H7 (cell line): ENCODE results near the gene HBG2. TPM values are rescaled to one million over a fixed set of nuclear protein-coding genes. Genes with fewer than 3 reads are reported as not detected.
A peak's percentile ranks its signal among the peaks of the same experiment; 100 is the strongest.

ENCODE experiments used
- DNase-seq: peaks from one replicate; pipeline ENCODE4 v3.0.0; 2012
- H3K27me3 ChIP-seq: 2 replicates; pipeline ENCODE4 v1.6.0; 2011; ENCODE audit warnings: mild to moderate bottlenecking, low read length; ENCODE audit not compliant: control insufficient read depth, insufficient read depth
- H3K36me3 ChIP-seq: replicated peaks from 2 replicates; pipeline ENCODE4 v1.5.1; 2011; ENCODE audit warnings: low read length; ENCODE audit not compliant: control insufficient read depth, insufficient read depth
- H3K4me3 ChIP-seq: 2 replicates; pipeline ENCODE4 v1.5.1; 2011; ENCODE audit warnings: low read depth, mild to moderate bottlenecking, control low read depth, low read length, moderate library complexity; ENCODE audit not compliant: insufficient read depth
- total RNA-seq: library from RNA; depleted of rRNA; stranded (reverse); fragments of >200 nt; shearing (Covaris generic); gene quantifications from 2 replicates; pipeline ENCODE4 v1.2.3, GENCODE V29; 2014

HBG2 gene
- total RNA-seq, 1 experiment from 2014 or later = not detected

DNA sequence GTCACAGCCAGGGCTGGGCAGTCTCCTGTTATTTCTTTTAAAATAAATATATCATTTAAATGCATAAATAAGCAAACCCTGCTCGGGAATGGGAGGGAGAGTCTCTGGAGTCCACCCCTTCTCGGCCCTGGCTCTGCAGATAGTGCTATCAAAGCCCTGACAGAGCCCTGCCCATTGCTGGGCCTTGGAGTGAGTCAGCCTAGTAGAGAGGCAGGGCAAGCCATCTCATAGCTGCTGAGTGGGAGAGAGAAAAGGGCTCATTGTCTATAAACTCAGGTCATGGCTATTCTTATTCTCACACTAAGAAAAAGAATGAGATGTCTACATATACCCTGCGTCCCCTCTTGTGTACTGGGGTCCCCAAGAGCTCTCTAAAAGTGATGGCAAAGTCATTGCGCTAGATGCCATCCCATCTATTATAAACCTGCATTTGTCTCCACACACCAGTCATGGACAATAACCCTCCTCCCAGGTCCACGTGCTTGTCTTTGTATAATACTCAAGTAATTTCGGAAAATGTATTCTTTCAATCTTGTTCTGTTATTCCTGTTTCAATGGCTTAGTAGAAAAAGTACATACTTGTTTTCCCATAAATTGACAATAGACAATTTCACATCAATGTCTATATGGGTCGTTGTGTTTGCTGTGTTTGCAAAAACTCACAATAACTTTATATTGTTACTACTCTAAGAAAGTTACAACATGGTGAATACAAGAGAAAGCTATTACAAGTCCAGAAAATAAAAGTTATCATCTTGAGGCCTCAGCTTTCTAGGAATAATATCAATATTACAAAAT lies 33.7 kb upstream of the HBG2 start:
- H3K27me3 ChIP-seq = no peaks in the 10 kb centered on the region
- no peak for DNase-seq
- H3K4me3 ChIP-seq = no peak overlapping the region
- H3K36me3 ChIP-seq = no peaks in the 10 kb centered on the region

DNA sequence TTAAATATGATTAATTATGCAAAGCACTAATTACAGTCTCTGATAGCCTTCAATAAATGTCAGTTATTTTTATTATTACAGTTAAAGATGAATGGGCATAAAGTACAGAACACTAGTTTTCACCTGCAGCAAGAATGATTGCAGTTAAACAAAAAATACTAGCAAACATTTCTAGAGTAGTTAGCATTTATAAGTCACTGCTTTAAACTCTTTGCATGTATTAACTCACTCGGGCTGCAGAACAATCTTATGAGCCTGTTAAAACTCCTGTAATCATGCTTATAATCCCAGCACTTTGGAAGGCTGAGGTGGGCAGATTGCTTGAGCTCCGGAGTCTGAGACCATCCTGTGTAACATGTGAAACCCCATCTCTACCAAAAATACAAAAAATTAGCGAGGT lies 32.3 kb upstream of the HBG2 start:
- H3K27me3 ChIP-seq = no peaks in the 10 kb centered on the region
- H3K36me3 ChIP-seq = no peaks in the 10 kb centered on the region
- no peak overlapping the region for H3K4me3 ChIP-seq
- DNase-seq = no peak

DNA sequence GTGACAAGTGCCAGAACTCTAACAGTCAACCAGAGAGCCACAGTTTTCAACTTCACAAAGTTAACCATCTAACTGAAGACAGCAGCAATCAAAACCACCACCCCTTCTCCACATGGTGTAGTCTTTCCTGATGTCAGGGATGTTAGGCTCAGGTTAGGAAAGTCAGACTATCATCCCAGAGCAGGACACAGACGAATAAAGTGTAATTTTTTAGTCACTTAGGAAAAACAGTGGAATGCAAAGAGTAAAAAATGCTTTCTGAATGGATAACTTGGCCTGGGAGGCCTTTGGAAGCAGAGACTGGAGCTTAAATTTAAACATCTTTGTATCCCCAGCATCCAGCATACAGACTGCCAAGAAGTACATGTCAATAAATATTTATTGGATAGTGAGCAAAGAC lies 31.8 kb upstream of the HBG2 start:
- Histone ChIP-seq H3K27me3 (no peaks in the 10 kb centered on the region), H3K36me3 (no peaks in the 10 kb centered on the region)

DNA sequence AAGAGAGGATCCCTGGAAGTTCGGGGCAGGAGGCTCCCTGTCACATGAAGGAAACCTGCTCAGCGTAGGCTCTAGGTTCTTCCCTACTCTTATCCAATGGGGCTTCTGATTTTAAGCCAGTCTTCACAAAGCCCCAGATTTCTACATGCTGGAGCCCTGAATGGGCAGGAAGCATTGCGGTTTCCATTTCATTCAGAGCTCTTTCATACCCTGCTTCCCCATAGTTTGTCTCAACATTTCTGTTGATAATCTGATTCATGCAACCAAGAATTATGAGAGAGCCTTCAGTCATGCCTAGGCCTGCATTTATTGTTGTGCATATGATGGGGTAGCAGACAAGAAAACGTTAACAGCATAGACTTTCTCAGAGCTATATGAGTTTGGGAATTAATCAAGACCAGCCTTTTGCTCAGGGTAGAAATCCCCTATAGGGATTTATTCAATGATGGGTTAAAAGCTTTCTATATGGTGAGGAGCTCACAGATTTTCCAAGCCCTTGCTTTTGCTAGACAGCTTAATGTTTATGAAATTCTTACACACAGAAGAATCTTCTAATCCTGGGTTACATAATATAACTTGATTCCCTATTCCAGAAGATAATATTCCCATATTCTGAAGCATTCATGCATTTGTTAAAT lies 31.2 kb upstream of the HBG2 start:
- H3K36me3 ChIP-seq = no peaks in the 10 kb centered on the region
- no peaks in the 10 kb centered on the region for H3K27me3 ChIP-seq
- no peak for DNase-seq
- no peak overlapping the region for H3K4me3 ChIP-seq

More for the DNA sequence above, 31.8 kb upstream of the HBG2 start:
- no peak overlapping the region for H3K4me3 ChIP-seq
- DNase-seq = no peak

DNA sequence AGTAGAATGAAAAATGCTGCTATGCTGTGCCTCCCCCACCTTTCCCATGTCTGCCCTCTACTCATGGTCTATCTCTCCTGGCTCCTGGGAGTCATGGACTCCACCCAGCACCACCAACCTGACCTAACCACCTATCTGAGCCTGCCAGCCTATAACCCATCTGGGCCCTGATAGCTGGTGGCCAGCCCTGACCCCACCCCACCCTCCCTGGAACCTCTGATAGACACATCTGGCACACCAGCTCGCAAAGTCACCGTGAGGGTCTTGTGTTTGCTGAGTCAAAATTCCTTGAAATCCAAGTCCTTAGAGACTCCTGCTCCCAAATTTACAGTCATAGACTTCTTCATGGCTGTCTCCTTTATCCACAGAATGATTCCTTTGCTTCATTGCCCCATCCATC lies 30.1 kb upstream of the HBG2 start:
- Histone ChIP-seq H3K4me3 (no peak overlapping the region), H3K36me3 (no peaks in the 10 kb centered on the region)

DNA sequence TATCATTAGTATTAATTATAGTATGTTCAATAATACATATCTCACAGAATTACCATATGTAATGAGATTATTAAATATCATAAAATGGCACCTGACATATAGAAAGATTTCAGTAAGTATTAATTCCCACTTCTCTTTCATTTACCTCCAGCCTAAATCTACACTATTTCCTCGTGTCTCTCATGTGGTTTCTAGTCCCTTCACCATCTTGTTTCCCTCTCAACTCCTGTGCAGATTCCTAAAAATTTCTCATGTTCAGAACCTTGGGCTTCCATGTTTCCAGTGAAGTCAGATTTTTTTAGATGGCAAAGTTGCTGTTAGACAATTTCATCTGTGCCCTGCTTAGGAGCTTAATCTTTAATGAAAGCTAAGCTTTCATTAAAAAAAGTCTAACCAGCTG lies 29.3 kb upstream of the HBG2 start:
- H3K36me3 ChIP-seq = no peaks in the 10 kb centered on the region
- H3K27me3 ChIP-seq = no peaks in the 10 kb centered on the region
- no peak overlapping the region for H3K4me3 ChIP-seq
- no peak for DNase-seq

More for the DNA sequence above, 30.1 kb upstream of the HBG2 start:
- DNase-seq = no peak
- H3K27me3 ChIP-seq = no peaks in the 10 kb centered on the region

DNA sequence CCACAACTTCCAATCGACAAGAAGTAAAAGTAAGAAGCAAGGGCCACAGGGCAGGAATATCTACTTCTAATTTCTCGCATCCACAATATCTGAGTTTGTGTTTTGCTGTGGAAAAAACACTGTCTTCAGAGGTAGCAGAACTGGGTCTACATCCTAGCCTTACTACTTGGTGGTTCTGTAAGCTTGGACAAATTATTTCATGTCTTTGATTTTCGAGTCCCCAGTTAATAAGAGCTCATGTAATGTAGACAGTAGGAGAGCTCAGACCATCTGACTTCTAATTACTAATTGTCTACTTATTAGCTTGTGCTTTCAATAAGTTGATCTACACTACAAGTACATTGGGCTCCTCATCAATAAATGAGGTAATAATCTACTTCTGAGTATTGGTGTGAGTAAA lies 28.5 kb upstream of the HBG2 start:
- no peak overlapping the region for H3K4me3 ChIP-seq
- H3K36me3 ChIP-seq = no peaks in the 10 kb centered on the region
- no peak for DNase-seq
- no peaks in the 10 kb centered on the region for H3K27me3 ChIP-seq

DNA sequence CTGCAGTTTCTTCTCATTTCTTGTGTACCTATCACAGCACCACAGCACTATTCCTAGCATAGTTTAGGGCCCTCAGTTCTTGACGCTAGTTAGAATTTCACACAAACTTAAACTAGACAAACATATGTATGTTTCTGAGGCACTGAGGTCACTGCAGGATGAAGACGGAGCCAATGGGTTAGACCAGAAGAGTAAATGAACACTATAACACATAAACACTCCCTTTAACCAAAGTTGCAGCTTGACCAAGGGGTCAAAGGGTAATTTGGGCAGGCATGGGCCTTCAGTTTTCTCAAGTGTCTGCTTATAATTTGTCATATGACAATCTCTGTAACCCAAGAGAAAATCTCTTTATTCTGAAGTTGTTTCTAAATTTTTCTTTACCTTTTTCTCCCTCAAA lies 28.0 kb upstream of the HBG2 start:
- Histone ChIP-seq H3K27me3 (no peaks in the 10 kb centered on the region), H3K36me3 (no peaks in the 10 kb centered on the region), H3K4me3 (no peak overlapping the region)
- DNase-seq = no peak

DNA sequence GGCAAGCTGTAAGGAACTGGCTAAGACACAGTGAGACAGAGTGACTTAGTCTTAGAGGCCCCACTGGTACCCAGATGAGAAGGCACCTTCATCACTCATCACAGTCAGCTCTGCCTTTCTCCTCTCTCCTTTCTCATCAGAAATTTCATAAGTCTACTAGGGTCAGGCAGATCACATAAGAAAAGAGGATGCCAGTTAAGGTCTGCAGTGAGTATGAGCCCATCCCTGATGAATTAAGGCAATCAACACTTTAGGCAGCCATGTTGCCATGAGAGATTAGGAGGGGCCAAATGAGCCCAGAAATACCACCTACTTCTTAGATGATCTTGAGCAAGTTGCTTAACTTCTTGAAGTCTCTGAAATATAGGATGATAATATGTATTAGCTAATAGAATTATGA lies 27.0 kb upstream of the HBG2 start:
- Histone ChIP-seq H3K27me3 (no peaks in the 10 kb centered on the region), H3K36me3 (no peaks in the 10 kb centered on the region), H3K4me3 (no peak overlapping the region)
- DNase-seq = no peak

DNA sequence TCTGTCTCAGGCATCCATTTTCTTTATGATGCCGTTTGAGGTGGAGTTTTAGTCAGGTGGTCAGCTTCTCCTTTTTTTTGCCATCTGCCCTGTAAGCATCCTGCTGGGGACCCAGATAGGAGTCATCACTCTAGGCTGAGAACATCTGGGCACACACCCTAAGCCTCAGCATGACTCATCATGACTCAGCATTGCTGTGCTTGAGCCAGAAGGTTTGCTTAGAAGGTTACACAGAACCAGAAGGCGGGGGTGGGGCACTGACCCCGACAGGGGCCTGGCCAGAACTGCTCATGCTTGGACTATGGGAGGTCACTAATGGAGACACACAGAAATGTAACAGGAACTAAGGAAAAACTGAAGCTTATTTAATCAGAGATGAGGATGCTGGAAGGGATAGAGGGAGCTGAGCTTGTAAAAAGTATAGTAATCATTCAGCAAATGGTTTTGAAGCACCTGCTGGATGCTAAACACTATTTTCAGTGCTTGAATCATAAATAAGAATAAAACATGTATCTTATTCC lies 26.1 kb upstream of the HBG2 start:
- Histone ChIP-seq H3K27me3 (no peaks in the 10 kb centered on the region), H3K4me3 (no peak overlapping the region), H3K36me3 (no peaks in the 10 kb centered on the region)
- DNase-seq = peak; percentile 13

DNA sequence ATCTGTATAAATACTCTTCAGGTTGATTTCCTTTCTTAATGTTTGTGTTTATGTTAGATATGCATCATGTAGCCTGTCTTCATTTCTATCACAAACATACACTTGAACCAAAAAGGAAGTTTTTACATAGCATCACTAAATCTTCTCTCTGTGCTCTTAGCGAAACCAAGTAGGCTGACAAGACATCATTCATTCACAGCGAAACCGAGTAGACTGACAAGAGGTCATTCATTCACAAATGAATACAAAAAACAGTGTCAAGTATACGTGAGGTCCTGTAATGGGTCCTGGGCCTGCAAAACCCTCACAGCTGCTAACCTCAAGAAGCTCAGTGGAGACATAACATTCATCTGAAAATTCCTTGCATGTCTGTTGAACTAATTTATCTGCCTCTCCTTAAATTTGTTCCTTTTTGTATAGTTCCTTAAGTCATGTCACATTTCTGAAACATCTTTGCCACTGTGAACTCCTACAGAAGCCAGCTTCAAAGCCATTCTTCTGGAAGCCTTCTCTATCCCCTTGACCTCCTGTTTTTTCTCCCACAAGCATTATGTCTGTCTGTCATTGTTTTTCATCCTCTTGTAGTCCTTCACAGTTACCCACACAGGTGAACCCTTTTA lies 25.0 kb upstream of the HBG2 start:
- no peak for DNase-seq
- Histone ChIP-seq H3K4me3 (no peak overlapping the region), H3K27me3 (no peaks in the 10 kb centered on the region), H3K36me3 (no peaks in the 10 kb centered on the region)

DNA sequence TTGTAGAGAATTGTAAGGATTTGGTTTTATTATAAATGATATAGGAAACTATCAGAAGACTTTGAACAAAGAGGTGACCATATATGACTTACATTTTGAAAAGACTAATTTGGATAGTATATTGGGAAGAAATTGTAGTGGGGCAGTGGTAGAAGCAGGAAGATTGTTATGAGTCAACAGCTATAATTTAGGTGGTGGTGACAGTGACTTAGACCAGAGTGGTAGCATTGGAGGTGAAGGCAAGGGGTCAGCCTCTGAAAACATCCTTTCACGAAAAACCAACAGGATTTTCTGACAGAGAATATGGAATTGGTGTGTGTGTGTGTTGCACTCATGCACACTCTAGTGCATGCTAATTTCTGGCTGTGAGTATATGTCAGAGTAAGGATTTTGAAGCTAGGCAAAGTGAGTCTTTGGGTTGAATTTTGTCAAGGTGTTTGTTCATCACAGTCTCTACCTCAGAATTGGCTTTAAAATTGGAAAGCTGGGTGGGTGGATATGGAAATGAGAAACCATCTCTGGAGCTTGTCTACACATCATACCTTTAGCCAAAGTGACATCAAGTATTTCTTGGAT lies 23.3 kb upstream of the HBG2 start:
- H3K4me3 ChIP-seq = no peak overlapping the region
- DNase-seq = no peak
- H3K36me3 ChIP-seq = no peaks in the 10 kb centered on the region
- H3K27me3 ChIP-seq = no peaks in the 10 kb centered on the region

DNA sequence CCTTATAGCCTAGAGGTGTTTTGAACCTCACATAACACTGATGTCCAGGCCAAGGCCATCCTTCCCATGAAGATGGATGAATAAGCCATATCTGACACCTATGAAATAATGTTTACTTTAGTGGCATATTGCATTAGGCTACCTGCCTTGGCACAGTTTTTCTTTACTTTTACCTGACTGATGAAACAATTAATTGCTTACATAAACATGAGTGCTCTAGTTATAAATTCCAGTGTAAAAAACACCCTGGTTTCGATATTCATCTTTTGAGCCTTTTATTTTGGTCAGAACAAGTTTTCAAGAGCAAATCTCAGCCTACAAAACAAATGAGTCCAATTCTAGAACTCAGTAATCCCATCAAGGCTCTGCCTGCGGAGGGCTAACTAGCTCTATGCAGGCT lies 22.1 kb upstream of the HBG2 start:
- H3K4me3 ChIP-seq = no peak overlapping the region
- H3K36me3 ChIP-seq = no peaks in the 10 kb centered on the region
- H3K27me3 ChIP-seq = no peaks in the 10 kb centered on the region
- DNase-seq = no peak

DNA sequence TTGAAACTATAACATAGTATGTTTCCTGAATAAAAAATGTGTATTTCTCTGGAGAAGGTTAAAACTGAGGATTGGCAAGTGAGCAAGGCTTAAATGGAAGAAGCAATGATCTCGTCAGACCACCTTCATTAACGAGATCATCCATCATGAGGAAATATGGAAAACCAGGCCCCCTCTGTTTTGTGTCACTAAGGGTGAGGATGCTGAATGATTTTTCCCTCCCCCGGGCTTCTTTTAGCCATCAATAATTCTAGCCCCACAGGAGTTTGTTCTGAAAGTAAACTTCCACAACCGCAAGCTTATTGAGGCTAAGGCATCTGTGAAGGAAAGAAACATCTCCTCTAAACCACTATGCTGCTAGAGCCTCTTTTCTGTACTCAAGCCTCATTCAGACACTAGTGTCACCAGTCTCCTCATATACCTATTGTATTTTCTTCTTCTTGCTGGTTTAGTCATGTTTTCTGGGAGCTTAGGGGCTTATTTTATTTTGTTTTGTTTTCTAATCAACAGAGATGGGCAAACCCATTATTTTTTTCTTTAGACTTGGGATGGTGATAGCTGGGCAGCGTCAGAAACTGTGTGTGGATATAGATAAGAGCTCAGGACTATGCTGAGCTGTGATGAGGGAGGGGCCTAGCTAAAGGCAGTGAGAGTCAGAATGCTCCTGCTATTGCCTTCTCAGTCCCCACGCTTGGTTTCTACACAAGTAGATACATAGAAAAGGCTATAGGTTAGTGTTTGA lies 21.0 kb upstream of the HBG2 start:
- DNase-seq = no peak
- Histone ChIP-seq H3K36me3 (no peaks in the 10 kb centered on the region), H3K27me3 (no peaks in the 10 kb centered on the region), H3K4me3 (no peak overlapping the region)
